GM23248 (cell line): ENCODE data around the gene ENTREP1.

ENCODE experiments used
- EZH2 ChIP-seq: fragments of 200-600 bp; sonication (generic); IDR thresholded peaks from 2 replicates; pipeline ENCODE4 v1.6.1; 2018; ENCODE audit warnings: antibody characterized with exemption, mild to moderate bottlenecking; ENCODE audit not compliant: insufficient read depth, poor library complexity, severe bottlenecking
- EZH2phosphoT487 ChIP-seq: fragments of 200-600 bp; sonication (generic); IDR thresholded peaks from 2 replicates; pipeline ENCODE4 v1.6.1; 2018; ENCODE audit warnings: antibody characterized with exemption, moderate library complexity, mild to moderate bottlenecking, low read depth; ENCODE audit not compliant: insufficient read depth

- TF ChIP-seq EZH2 (no peak), EZH2phosphoT487 (no peak)
Measured at GRCh38 chr9:69391946-69392345, 66.9 kb downstream of the ENTREP1 start.
